Putamen (tissue), 1 donor: ENCODE results near the gene C9orf50.
"Not testable (repeated sequence)": the region's sequence is repeated elsewhere in the genome, so short reads cannot be mapped to it uniquely, and the experiment has no call there.

Experiments used
- DNase-seq: peaks from one replicate; pipeline ENCODE4 v3.0.0-alpha.2; 2016; ENCODE audit warnings: low spot score

Gene C9orf50

GRCh38 chr9:129610473-129611306 is 10.2 kb downstream of the C9orf50 start:
- DNase-seq, result no peak

- no peak for DNase-seq
Observed at GRCh38 chr9:129610213-129610472, 10.8 kb downstream of the C9orf50 start.

- DNase-seq, result no peak
Observed at GRCh38 chr9:129609486-129610212, 11.3 kb downstream of the C9orf50 start.

GRCh38 chr9:129608561-129609481 is 12.1 kb downstream of the C9orf50 start:
- DNase-seq, result no peak

GRCh38 chr9:129607027-129607387 is 13.9 kb downstream of the C9orf50 start:
- no peak for DNase-seq

- no peak for DNase-seq
Observed at GRCh38 chr9:129606161-129607026, 14.5 kb downstream of the C9orf50 start.

- DNase-seq, result no peak
Observed at GRCh38 chr9:129604766-129605163, 16.1 kb downstream of the C9orf50 start.

GRCh38 chr9:129604056-129604765 is 16.7 kb downstream of the C9orf50 start:
- no peak for DNase-seq

GRCh38 chr9:129602598-129603415 is 18.1 kb downstream of the C9orf50 start:
- no peak for DNase-seq

GRCh38 chr9:129601082-129601674 is 19.7 kb downstream of the C9orf50 start:
- no peak for DNase-seq

- no peak for DNase-seq
Observed at GRCh38 chr9:129598089-129598596, 22.8 kb downstream of the C9orf50 start.

GRCh38 chr9:129597355-129598088 is 23.4 kb downstream of the C9orf50 start:
- no peak for DNase-seq

GRCh38 chr9:129596541-129597331 is 24.2 kb downstream of the C9orf50 start:
- no peak for DNase-seq

- no peak for DNase-seq
Observed at GRCh38 chr9:129595903-129596540, 24.9 kb downstream of the C9orf50 start.

- DNase-seq, result no peak
Observed at GRCh38 chr9:129595311-129595741, 25.6 kb downstream of the C9orf50 start.

- DNase-seq, result no peak
Observed at GRCh38 chr9:129594632-129595031, 26.3 kb downstream of the C9orf50 start.

- not testable (repeated sequence) for DNase-seq
Observed at GRCh38 chr9:129592790-129593189, 28.1 kb downstream of the C9orf50 start.
